Coronary artery (tissue), 2 donors: Measurements from ENCODE around the gene NAT9.

Experiments
- DNase-seq: peaks from one replicate; pipeline ENCODE4 v3.0.0-alpha.2; 2017; ENCODE audit warnings: low spot score
- H3K27ac ChIP-seq, 2 donors: fragments of 200-600 bp; sonication (generic); one replicate each; pipeline ENCODE4 v1.5.1; 2016 to 2019
- H3K4me3 ChIP-seq: fragments of 200-600 bp; sonication (generic); 2 replicates; pipeline ENCODE4 v1.5.1; 2016; ENCODE audit warnings: mild to moderate bottlenecking, moderate library complexity
- CTCF ChIP-seq: fragments of 200-600 bp; sonication (generic); IDR thresholded peaks from one replicate; pipeline ENCODE4 v1.5.1; 2019; ENCODE audit warnings: antibody characterized with exemption

Gene NAT9

DNA sequence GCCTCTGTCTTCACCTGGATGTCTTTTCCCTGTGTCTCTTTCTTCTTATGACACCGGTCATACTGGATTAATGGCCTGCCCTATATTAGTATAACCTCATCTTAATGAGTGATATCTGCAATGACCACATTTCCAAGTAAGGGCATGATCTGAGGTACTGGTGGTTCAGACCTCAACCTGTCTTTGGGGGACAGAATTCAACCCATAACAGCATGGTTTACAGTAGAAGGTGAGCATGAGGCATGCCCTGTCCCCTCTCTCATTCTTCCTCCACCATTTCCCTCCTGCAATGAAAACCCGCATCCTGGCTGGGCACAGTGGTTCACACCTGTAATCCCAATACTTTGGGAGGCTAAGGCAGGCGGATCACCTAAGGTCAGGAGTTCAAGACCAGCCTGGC is 41.9 kb downstream of the NAT9 start:
- H3K4me3 ChIP-seq: no peak overlapping the region
- DNase-seq: no peak
- H3K27ac ChIP-seq: no peak overlapping the region
- TF ChIP-seq CTCF: no peak

DNA sequence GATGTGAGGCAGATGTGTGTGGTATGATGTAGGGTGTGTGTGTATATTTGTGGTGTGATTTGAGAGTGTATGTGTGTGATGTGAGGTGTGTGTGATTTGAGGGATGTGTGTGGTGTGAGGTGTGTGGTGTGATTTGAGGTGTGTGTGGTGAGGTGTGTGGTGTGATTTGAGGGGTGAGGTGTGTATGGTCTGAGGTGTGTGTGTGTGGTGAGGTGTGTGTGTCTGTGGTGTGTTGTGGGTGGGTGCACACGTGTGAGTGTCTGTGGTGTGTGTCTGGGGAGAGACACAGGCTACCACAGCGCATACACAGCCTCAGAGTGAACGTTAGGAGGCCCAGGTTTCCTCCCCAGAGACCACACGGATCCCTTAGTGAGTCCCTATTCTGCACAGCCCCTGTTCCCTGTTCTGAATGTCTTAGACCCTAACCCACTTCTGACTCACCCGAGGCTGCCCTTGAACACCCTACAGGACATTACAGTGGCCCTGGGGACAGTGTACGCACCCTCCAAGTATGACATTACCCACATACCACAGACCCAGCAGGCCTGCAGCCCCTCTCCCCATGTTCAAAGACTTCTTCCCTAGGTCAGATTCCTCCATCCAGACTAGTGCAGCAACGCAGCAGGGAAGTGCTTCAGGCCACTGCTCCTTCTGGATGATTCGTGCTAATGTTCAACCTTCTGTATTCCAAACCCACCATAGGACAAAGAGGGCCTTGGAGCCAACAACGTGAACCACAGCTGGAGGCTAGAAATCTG is 42.6 kb downstream of the NAT9 start:
- TF ChIP-seq CTCF: no peak
- Histone ChIP-seq H3K4me3 (no peak overlapping the region), H3K27ac (no peak overlapping the region)
- DNase-seq: no peak

- DNase-seq: no peak
- TF ChIP-seq CTCF: no peak
- no peak overlapping the region for H3K27ac ChIP-seq
- H3K4me3 ChIP-seq: no peak overlapping the region
Measured at GRCh38 chr17:74732042-74732867, 43.9 kb downstream of the NAT9 start.

GRCh38 chr17:74731347-74731605 is 44.9 kb downstream of the NAT9 start:
- TF ChIP-seq CTCF: no peak
- DNase-seq: no peak

GRCh38 chr17:74730491-74731346 is 45.4 kb downstream of the NAT9 start:
- no peak overlapping the region for H3K27ac ChIP-seq
- no peak for DNase-seq
- no peak overlapping the region for H3K4me3 ChIP-seq
- no peak for TF ChIP-seq CTCF

More at GRCh38 chr17:74731347-74731605, 44.9 kb downstream of the NAT9 start:
- Histone ChIP-seq H3K27ac (no peak overlapping the region), H3K4me3 (no peak overlapping the region)

- Histone ChIP-seq H3K4me3 (no peak overlapping the region), H3K27ac (no peak overlapping the region)
- TF ChIP-seq CTCF: no peak
- no peak for DNase-seq
Measured at GRCh38 chr17:74729866-74730265, 46.3 kb downstream of the NAT9 start.
